ENCODE results near the gene KCNMA1. TPM values are rescaled to one million over a fixed set of nuclear protein-coding genes. Genes with fewer than 3 reads are reported as not detected.

The KCNMA1 gene
- total RNA-seq, 1 experiment from 2014 or later = 0.70 TPM

DNA sequence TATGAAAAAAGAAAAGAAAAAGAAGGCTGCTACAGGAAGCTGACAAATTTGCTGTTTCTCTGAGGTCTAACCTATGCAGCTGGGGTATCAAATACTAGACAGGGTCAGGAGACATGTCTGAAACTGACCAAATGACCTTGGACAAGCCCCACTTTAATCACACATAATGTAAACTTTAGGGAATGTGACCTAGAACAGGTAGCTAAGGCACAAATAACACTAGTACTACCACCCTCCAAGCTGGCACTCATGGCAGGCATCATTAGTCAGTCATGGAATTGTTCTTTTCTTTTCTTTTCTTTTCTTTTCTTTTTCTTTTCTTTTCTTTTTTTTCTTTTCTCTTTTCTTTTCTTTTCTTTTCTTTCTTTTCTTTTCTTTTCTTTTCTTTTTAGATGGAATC is 250.4 kb downstream of the KCNMA1 start:
- no peak overlapping the region for H3K4me3 ChIP-seq
- H3K4me2 ChIP-seq = no peak overlapping the region
- H3F3A ChIP-seq (ENCODE audit: insufficient read depth, low read depth) = peaks cover 8% of the 10 kb centered on the region; the same call in 1 of the 2 replicates
- intact Hi-C loops (cut with micrococcal nuclease; ENCODE audit: unreplicated experiment) = no loop called here
- ChIA-PET CTCF (no interaction called here), POLR2A (ENCODE audit: unreplicated experiment) (no interaction called here)
- no peaks in the 10 kb centered on the region for H3K27me3 ChIP-seq (ENCODE audit: insufficient read depth, low read depth)
- H3K27ac ChIP-seq = no peak overlapping the region
- DNase-seq = no peak
- no peaks in the 10 kb centered on the region for H3K9me3 ChIP-seq (ENCODE audit: insufficient read depth, low read depth)
- H2AFZ ChIP-seq = no peak overlapping the region
- H3K4me1 ChIP-seq (replicated peaks; ENCODE audit: insufficient read depth) = peaks cover 23% of the 10 kb centered on the region
- H4K20me1 ChIP-seq (ENCODE audit: insufficient read depth) = no peaks in the 10 kb centered on the region
- no peaks in the 10 kb centered on the region for H3K79me2 ChIP-seq (ENCODE audit: low read depth)
- no peak for TF ChIP-seq EZH2 (IDR thresholded peaks at IDR 0.05; ENCODE audit: low read depth)
- TF ChIP-seq, protein P1, sequence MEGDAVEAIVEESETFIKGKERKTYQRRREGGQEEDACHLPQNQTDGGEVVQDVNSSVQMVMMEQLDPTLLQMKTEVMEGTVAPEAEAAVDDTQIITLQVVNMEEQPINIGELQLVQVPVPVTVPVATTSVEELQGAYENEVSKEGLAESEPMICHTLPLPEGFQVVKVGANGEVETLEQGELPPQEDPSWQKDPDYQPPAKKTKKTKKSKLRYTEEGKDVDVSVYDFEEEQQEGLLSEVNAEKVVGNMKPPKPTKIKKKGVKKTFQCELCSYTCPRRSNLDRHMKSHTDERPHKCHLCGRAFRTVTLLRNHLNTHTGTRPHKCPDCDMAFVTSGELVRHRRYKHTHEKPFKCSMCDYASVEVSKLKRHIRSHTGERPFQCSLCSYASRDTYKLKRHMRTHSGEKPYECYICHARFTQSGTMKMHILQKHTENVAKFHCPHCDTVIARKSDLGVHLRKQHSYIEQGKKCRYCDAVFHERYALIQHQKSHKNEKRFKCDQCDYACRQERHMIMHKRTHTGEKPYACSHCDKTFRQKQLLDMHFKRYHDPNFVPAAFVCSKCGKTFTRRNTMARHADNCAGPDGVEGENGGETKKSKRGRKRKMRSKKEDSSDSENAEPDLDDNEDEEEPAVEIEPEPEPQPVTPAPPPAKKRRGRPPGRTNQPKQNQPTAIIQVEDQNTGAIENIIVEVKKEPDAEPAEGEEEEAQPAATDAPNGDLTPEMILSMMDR (conservative IDR thresholded peaks at IDR 0.05) = no peak
- no TSS peak for BruUV-seq (replicated peaks)
- H3K9me2 ChIP-seq (ENCODE audit: insufficient read depth) = no peaks in the 10 kb centered on the region
- no peaks in the 10 kb centered on the region for H3K36me3 ChIP-seq (ENCODE audit: low read depth)

DNA sequence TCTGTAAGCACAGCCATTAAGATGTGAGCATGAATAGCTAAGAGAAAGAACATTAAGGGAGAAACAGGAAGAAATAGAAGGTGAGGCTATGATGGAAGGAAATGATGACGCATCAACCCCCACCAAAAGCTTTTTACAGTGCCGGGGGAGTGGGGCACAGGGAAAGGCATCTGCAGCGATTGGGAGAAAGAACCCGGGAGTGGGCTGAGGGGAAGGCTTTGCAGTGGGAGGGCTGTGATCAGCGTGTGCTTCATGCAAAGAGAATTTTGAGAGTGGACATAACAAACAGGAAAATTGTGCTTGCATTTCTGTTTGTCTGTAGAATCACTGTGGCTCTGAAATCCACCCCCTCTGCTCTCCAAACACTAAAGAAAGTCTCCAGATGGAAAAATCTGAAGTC is 250.8 kb downstream of the KCNMA1 start:
- Histone ChIP-seq H3K4me2 (no peak overlapping the region), H3K79me2 (ENCODE audit: low read depth) (no peaks in the 10 kb centered on the region), H3K27ac (no peak overlapping the region), H3K36me3 (ENCODE audit: low read depth) (no peaks in the 10 kb centered on the region), H3K9me2 (ENCODE audit: insufficient read depth) (no peaks in the 10 kb centered on the region), H2AFZ (no peak overlapping the region), H3K4me3 (no peak overlapping the region), H3K4me1 (replicated peaks; ENCODE audit: insufficient read depth) (peaks cover 19% of the 10 kb centered on the region), H3K9me3 (ENCODE audit: insufficient read depth, low read depth) (no peaks in the 10 kb centered on the region), H4K20me1 (ENCODE audit: insufficient read depth) (no peaks in the 10 kb centered on the region), H3K27me3 (ENCODE audit: insufficient read depth, low read depth) (no peaks in the 10 kb centered on the region), H3F3A (ENCODE audit: insufficient read depth, low read depth) (peaks cover 7% of the 10 kb centered on the region; the same call in 1 of the 2 replicates)
- DNase-seq = no peak
- TF ChIP-seq EZH2 (IDR thresholded peaks at IDR 0.05; ENCODE audit: low read depth) = no peak
- TF ChIP-seq, protein P1 (conservative IDR thresholded peaks at IDR 0.05) = no peak
- ChIA-PET POLR2A (ENCODE audit: unreplicated experiment) (no interaction called here), CTCF (interaction anchor here (0.6 kb wide), 1 partner anchor 129 kb away, joined by 10 read pairs; no protein-coding TSS in a partner anchor)
- intact Hi-C loops (cut with micrococcal nuclease; ENCODE audit: unreplicated experiment) = no loop called here
- no TSS peak for BruUV-seq (replicated peaks)

DNA sequence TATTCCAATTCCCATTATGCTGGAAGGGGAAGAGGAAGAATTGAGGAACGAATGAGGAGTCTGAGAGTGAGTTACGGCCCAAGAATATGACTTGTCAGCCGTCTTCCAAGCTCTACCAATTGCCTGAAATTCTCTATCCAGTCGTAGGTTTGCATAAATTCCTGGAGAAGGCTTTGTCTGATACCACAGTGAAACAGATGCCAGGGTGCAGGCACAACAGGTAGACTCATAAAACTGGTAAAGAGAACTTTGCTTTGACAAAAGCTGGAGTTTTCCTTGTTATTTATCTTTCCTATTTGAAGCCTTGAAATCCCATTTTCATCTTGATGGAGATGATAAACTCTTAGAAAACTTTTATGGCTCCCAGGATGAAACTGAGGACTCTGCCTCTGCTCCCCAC is 251.2 kb downstream of the KCNMA1 start:
- H3K4me1 ChIP-seq (replicated peaks; ENCODE audit: insufficient read depth) = peaks cover 15% of the 10 kb centered on the region
- H3K79me2 ChIP-seq (ENCODE audit: low read depth) = no peaks in the 10 kb centered on the region
- H3K9me3 ChIP-seq (ENCODE audit: insufficient read depth, low read depth) = no peaks in the 10 kb centered on the region
- no peak overlapping the region for H2AFZ ChIP-seq
- ChIA-PET POLR2A (ENCODE audit: unreplicated experiment) (no interaction called here), CTCF (interaction anchor here (0.6 kb wide), 1 partner anchor 130 kb away, joined by 10 read pairs; no protein-coding TSS in a partner anchor)
- no peak for DNase-seq
- peaks cover 2% of the 10 kb centered on the region; the same call in 1 of the 2 replicates for H3F3A ChIP-seq (ENCODE audit: insufficient read depth, low read depth)
- no peaks in the 10 kb centered on the region for H3K36me3 ChIP-seq (ENCODE audit: low read depth)
- TF ChIP-seq EZH2 (IDR thresholded peaks at IDR 0.05; ENCODE audit: low read depth) = no peak
- TF ChIP-seq, protein P1 (conservative IDR thresholded peaks at IDR 0.05) = no peak
- no peak overlapping the region for H3K4me2 ChIP-seq
- no peaks in the 10 kb centered on the region for H3K27me3 ChIP-seq (ENCODE audit: insufficient read depth, low read depth)
- intact Hi-C loops (cut with micrococcal nuclease; ENCODE audit: unreplicated experiment) = no loop called here
- BruUV-seq (replicated peaks) = no TSS peak
- H4K20me1 ChIP-seq (ENCODE audit: insufficient read depth) = no peaks in the 10 kb centered on the region
- H3K9me2 ChIP-seq (ENCODE audit: insufficient read depth) = no peaks in the 10 kb centered on the region
- no peak overlapping the region for H3K4me3 ChIP-seq
- H3K27ac ChIP-seq = no peak overlapping the region

Measured in PC-9 (cell line).